ENCODE data around the gene SNX24. TPM values are rescaled to one million over a fixed set of nuclear protein-coding genes. Genes with fewer than 3 reads are reported as not detected.

Gene SNX24
- total RNA-seq, 1 experiment from 2014 or later, result 13.9 TPM

DNA sequence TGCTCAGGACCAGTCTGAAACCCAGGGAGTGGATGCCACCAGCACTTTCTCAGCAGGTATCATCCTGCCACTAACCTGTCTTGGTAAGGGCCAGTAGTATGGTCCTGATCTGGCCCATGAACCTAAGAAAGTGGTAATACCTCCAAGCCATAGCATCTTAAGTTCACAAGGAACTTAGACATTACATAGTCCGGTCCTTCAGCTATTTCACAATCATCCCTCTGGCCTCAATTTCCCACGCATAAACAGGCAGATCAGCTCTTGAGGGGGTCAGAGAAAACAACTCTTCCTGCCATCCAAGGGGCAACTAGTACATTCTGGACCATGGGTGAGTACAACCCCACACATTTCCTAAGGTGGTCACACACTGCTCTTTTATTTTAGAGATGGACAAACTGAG is 102.9 kb downstream of the SNX24 start:
- H3K79me2 ChIP-seq (ENCODE audit: insufficient read depth, low read length), result no peaks in the 10 kb centered on the region
- H3K4me2 ChIP-seq (ENCODE audit: insufficient read depth, insufficient read length, low read length), result no peak overlapping the region
- H3K9ac ChIP-seq (ENCODE audit: extremely low read depth, insufficient read length, low read length), result no peak overlapping the region
- no peak overlapping the region for H3T11ph ChIP-seq (ENCODE audit: low read length)
- H3K23me2 ChIP-seq (ENCODE audit: insufficient read length, low read depth, low read length, poor library complexity, severe bottlenecking), result no peaks in the 10 kb centered on the region
- H3K4me1 ChIP-seq (ENCODE audit: insufficient read depth, low read length), result no peaks in the 10 kb centered on the region
- H3K27ac ChIP-seq (ENCODE audit: insufficient read length, low read depth, low read length), result no peak overlapping the region
- H2AK5ac ChIP-seq (ENCODE audit: insufficient read length, low read length), result no peak overlapping the region
- H2BK20ac ChIP-seq (ENCODE audit: low read depth, low read length, poor library complexity, severe bottlenecking), result no peak overlapping the region
- no peaks in the 10 kb centered on the region for H3K9me3 ChIP-seq (ENCODE audit: control insufficient read depth, low read depth, low read length)
- H3K4ac ChIP-seq (ENCODE audit: low read depth, low read length), result no peak overlapping the region
- no peaks in the 10 kb centered on the region for H3K36me3 Mint-ChIP-seq (ENCODE audit: insufficient read depth in 1 of 3, low read depth in 3 of 3)
- no peaks in the 10 kb centered on the region for H3K27me3 ChIP-seq (ENCODE audit: insufficient read depth, low read length)
- H3K79me1 ChIP-seq (ENCODE audit: insufficient read depth, low read depth, low read length, poor library complexity, severe bottlenecking), result no peaks in the 10 kb centered on the region
- no peak overlapping the region for H2BK120ac ChIP-seq (ENCODE audit: low read depth, low read length, poor library complexity, severe bottlenecking)
- no CpG with 5 or more reads among the region's 2 CpGs for WGBS (ENCODE audit: extremely low coverage, insufficient read length, low lambda C conversion rate)
- DNase-seq, result no peak
- no peak overlapping the region for H3K56ac ChIP-seq (ENCODE audit: insufficient read length, low read depth, low read length)
- H3K18ac ChIP-seq (ENCODE audit: insufficient read length, low read depth, low read length), result no peak overlapping the region
- no peak overlapping the region for H3K4me3 Mint-ChIP-seq
- H3K14ac ChIP-seq (ENCODE audit: insufficient read depth, low read length), result no peak overlapping the region
- H4K5ac ChIP-seq (ENCODE audit: insufficient read length, low read depth, low read length), result no peak overlapping the region
- H3K27ac Mint-ChIP-seq, result no peak overlapping the region
- H2BK5ac ChIP-seq (ENCODE audit: insufficient read length, low read length), result no peak overlapping the region
- H3K4me1 Mint-ChIP-seq, result peaks cover 13 to 18% of the 10 kb centered on the region in 2 experiments
- H3K27me3 Mint-ChIP-seq (ENCODE audit: low read depth), result no peaks in the 10 kb centered on the region
- no peak overlapping the region for H2BK15ac ChIP-seq (ENCODE audit: low read depth, low read length)
- no peak overlapping the region for H4K8ac ChIP-seq (replicated peaks; ENCODE audit: insufficient read length, low read depth, low read length)
- H2BK12ac ChIP-seq (ENCODE audit: insufficient read length, low read depth, low read length), result no peak overlapping the region
- H4K91ac ChIP-seq (ENCODE audit: insufficient read length, low read depth, low read length), result no peak overlapping the region
- H4K20me1 ChIP-seq (ENCODE audit: control insufficient read depth, insufficient read depth, insufficient read length), result no peaks in the 10 kb centered on the region
- no peak overlapping the region for H3K23ac ChIP-seq (ENCODE audit: insufficient read length, low read depth, low read length)
- no peak overlapping the region for H2AFZ ChIP-seq (ENCODE audit: low read length)
- no peaks in the 10 kb centered on the region for H3K9me3 Mint-ChIP-seq
- TF ChIP-seq, protein P1, sequence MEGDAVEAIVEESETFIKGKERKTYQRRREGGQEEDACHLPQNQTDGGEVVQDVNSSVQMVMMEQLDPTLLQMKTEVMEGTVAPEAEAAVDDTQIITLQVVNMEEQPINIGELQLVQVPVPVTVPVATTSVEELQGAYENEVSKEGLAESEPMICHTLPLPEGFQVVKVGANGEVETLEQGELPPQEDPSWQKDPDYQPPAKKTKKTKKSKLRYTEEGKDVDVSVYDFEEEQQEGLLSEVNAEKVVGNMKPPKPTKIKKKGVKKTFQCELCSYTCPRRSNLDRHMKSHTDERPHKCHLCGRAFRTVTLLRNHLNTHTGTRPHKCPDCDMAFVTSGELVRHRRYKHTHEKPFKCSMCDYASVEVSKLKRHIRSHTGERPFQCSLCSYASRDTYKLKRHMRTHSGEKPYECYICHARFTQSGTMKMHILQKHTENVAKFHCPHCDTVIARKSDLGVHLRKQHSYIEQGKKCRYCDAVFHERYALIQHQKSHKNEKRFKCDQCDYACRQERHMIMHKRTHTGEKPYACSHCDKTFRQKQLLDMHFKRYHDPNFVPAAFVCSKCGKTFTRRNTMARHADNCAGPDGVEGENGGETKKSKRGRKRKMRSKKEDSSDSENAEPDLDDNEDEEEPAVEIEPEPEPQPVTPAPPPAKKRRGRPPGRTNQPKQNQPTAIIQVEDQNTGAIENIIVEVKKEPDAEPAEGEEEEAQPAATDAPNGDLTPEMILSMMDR (conservative IDR thresholded peaks at IDR 0.05), result no peak
